ENCODE results near the gene TRIM14.

DNA sequence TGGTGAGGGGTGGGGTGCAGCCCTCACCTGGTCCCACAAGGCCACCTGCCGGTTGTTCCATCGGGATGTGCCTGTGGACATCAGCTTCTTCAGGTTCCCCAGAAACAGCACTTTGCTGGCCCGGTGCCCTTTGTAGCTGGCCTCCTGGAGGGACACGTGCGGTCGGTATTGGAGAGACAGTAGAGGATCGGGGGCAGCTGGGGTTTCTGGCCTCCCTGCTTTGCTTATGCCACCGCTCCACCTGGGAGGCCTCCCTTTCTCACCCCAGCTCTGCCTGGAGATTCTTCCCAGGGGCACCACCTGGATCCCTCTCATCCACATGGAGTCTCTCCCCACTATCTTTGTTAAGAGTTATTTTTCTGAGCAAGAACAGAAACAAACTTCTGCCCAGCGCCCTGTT, 13.1 kb upstream of the TRIM14 start:
- TF ChIP-seq, protein P1, sequence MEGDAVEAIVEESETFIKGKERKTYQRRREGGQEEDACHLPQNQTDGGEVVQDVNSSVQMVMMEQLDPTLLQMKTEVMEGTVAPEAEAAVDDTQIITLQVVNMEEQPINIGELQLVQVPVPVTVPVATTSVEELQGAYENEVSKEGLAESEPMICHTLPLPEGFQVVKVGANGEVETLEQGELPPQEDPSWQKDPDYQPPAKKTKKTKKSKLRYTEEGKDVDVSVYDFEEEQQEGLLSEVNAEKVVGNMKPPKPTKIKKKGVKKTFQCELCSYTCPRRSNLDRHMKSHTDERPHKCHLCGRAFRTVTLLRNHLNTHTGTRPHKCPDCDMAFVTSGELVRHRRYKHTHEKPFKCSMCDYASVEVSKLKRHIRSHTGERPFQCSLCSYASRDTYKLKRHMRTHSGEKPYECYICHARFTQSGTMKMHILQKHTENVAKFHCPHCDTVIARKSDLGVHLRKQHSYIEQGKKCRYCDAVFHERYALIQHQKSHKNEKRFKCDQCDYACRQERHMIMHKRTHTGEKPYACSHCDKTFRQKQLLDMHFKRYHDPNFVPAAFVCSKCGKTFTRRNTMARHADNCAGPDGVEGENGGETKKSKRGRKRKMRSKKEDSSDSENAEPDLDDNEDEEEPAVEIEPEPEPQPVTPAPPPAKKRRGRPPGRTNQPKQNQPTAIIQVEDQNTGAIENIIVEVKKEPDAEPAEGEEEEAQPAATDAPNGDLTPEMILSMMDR (IDR thresholded peaks at IDR 0.05), result no peak
- TF ChIP-seq EZH2 (IDR thresholded peaks at IDR 0.05; ENCODE audit: borderline replicate concordance, insufficient read depth, low read depth, low read length, poor library complexity, severe bottlenecking), result no peak

All from B cell (primary cell).